GM19463 (cell line): Measurements from ENCODE around the gene BRI3.

Experiments used
- ATAC-seq: cut with Tn5 transposase; IDR thresholded peaks from one replicate; pipeline ENCODE4 v1.9.1; 2021; ENCODE audit warnings: mild to moderate bottlenecking, moderate library complexity; ENCODE audit not compliant: unreplicated experiment

The BRI3 gene

GRCh38 chr7:98285157-98286092, 3.9 kb downstream of the BRI3 start:
- ATAC-seq = no peak

- no peak for ATAC-seq
These were observed 4.6 kb downstream of the BRI3 start for GRCh38 chr7:98286093-98286539.

GRCh38 chr7:98286701-98287485, 5.4 kb downstream of the BRI3 start:
- no peak for ATAC-seq

GRCh38 chr7:98287486-98287959, 6.0 kb downstream of the BRI3 start:
- ATAC-seq = no peak

- ATAC-seq = no peak
These were observed 6.8 kb downstream of the BRI3 start for GRCh38 chr7:98288064-98288823.

GRCh38 chr7:98289333-98289875, 7.9 kb downstream of the BRI3 start:
- ATAC-seq = no peak

GRCh38 chr7:98291717-98292116, 10.2 kb downstream of the BRI3 start:
- no peak for ATAC-seq

GRCh38 chr7:98293265-98293664, 11.8 kb downstream of the BRI3 start:
- ATAC-seq = no peak

GRCh38 chr7:98293746-98294145, 12.3 kb downstream of the BRI3 start:
- ATAC-seq = no peak

- no peak for ATAC-seq
These were observed 12.8 kb downstream of the BRI3 start for GRCh38 chr7:98294326-98294725.

- no peak for ATAC-seq
These were observed 13.4 kb downstream of the BRI3 start for GRCh38 chr7:98294798-98295382.

GRCh38 chr7:98295467-98296192, 14.1 kb downstream of the BRI3 start:
- ATAC-seq = no peak

GRCh38 chr7:98296833-98297232, 15.3 kb downstream of the BRI3 start:
- no peak for ATAC-seq

- ATAC-seq = no peak
These were observed 16.3 kb downstream of the BRI3 start for GRCh38 chr7:98297626-98298286.

- ATAC-seq = no peak
These were observed 19.3 kb downstream of the BRI3 start for GRCh38 chr7:98300595-98301372.

- no peak for ATAC-seq
These were observed 20.4 kb downstream of the BRI3 start for GRCh38 chr7:98301693-98302470.

- ATAC-seq = no peak
These were observed 21.8 kb downstream of the BRI3 start for GRCh38 chr7:98303176-98303865.
